ENCODE measurements around the gene C14orf119. TPM values are rescaled to one million over a fixed set of nuclear protein-coding genes. Genes with fewer than 3 reads are reported as not detected.

Gene C14orf119
- total RNA-seq, 1 donor from 2014 or later = 32.2 TPM

GRCh38 chr14:23137192-23137812 lies 42.0 kb downstream of the C14orf119 start:
- ATAC-seq = no peak
- intact Hi-C loops (cut with DNase I) = no loop called here
- no peak for DNase-seq (ENCODE audit: low spot score)

- DNase-seq (ENCODE audit: low spot score) = no peak
- intact Hi-C loops (cut with DNase I) = no loop called here
- no peak for ATAC-seq
These were observed 42.7 kb downstream of the C14orf119 start for GRCh38 chr14:23137813-23138535.

GRCh38 chr14:23139874-23140273 lies 44.6 kb downstream of the C14orf119 start:
- DNase-seq (ENCODE audit: low spot score) (no peak), ATAC-seq (no peak)
- intact Hi-C loops (cut with DNase I) = no loop called here

- intact Hi-C loops (cut with DNase I) = no loop called here
- ATAC-seq = no peak
These were observed 45.1 kb downstream of the C14orf119 start for GRCh38 chr14:23140371-23140770.

GRCh38 chr14:23141706-23142444 lies 46.6 kb downstream of the C14orf119 start:
- intact Hi-C loops (cut with DNase I) = no loop called here
- no peak for ATAC-seq
- no peak for DNase-seq (ENCODE audit: low spot score)

More at GRCh38 chr14:23140371-23140770, 45.1 kb downstream of the C14orf119 start:
- DNase-seq (ENCODE audit: low spot score) = no peak

- DNase-seq (ENCODE audit: low spot score) (no peak), ATAC-seq (no peak)
- intact Hi-C loops (cut with DNase I) = no loop called here
These were observed 47.5 kb downstream of the C14orf119 start for GRCh38 chr14:23142826-23143225.

- intact Hi-C loops (cut with DNase I) = no loop called here
These were observed 48.6 kb downstream of the C14orf119 start for GRCh38 chr14:23143911-23144310.

GRCh38 chr14:23145794-23146350 lies 50.6 kb downstream of the C14orf119 start:
- no peak for DNase-seq (ENCODE audit: low spot score)
- intact Hi-C loops (cut with DNase I) = no loop called here
- peak; percentile 69 for ATAC-seq

More at GRCh38 chr14:23143911-23144310, 48.6 kb downstream of the C14orf119 start:
- ATAC-seq = no peak
- no peak for DNase-seq (ENCODE audit: low spot score)

GRCh38 chr14:23146351-23146910 lies 51.1 kb downstream of the C14orf119 start:
- intact Hi-C loops (cut with DNase I) = no loop called here
- DNase-seq (ENCODE audit: low spot score) = no peak
- ATAC-seq = no peak

GRCh38 chr14:23146980-23147379 lies 51.7 kb downstream of the C14orf119 start:
- intact Hi-C loops (cut with DNase I) = no loop called here
- ATAC-seq (no peak), DNase-seq (ENCODE audit: low spot score) (no peak)

- DNase-seq (ENCODE audit: low spot score) = no peak
- no peak for ATAC-seq
- intact Hi-C loops (cut with DNase I) = no loop called here
These were observed 52.4 kb downstream of the C14orf119 start for GRCh38 chr14:23147676-23148075.

- ATAC-seq = no peak
- intact Hi-C loops (cut with DNase I) = no loop called here
- no peak for DNase-seq (ENCODE audit: low spot score)
These were observed 53.4 kb downstream of the C14orf119 start for GRCh38 chr14:23148591-23149249.

GRCh38 chr14:23149745-23150144 lies 54.4 kb downstream of the C14orf119 start:
- intact Hi-C loops (cut with DNase I) = no loop called here
- ATAC-seq (no peak), DNase-seq (ENCODE audit: low spot score) (no peak)

Other genes starting within 250 kb of the C14orf119 start
- 106 TPM for gene LRP10, start 223.8 kb upstream of the C14orf119 start, total RNA-seq
- 0.62 TPM for gene REM2, start 212.3 kb upstream of the C14orf119 start, total RNA-seq
- 87.3 TPM for gene RBM23, start 176.4 kb upstream of the C14orf119 start, total RNA-seq
- gene PRMT5, start 166.1 kb upstream of the C14orf119 start, total RNA-seq = 44.6 TPM
- gene HAUS4, start 138.4 kb upstream of the C14orf119 start, total RNA-seq = 39.9 TPM
- gene AJUBA, start 113.0 kb upstream of the C14orf119 start, total RNA-seq = 24.8 TPM
- 8.1 TPM for gene C14orf93, start 85.4 kb upstream of the C14orf119 start, total RNA-seq
- gene PSMB5, start 60.6 kb upstream of the C14orf119 start, total RNA-seq = 70.1 TPM
- not detected for gene PSMB11, start 53.3 kb upstream of the C14orf119 start, total RNA-seq
- 6.5 TPM for gene CDH24, start 38.0 kb upstream of the C14orf119 start, total RNA-seq
- gene ACIN1, start 369 bp upstream of the C14orf119 start, total RNA-seq = 166 TPM
- not detected for gene CIROP, start 9.5 kb downstream of the C14orf119 start, total RNA-seq
- 0.31 TPM for gene CEBPE, start 23.8 kb downstream of the C14orf119 start, total RNA-seq
- 15.0 TPM for gene SLC7A8, start 88.2 kb downstream of the C14orf119 start, total RNA-seq
- gene RNF212B, start 142.4 kb downstream of the C14orf119 start, total RNA-seq = not detected
- 8.3 TPM for gene HOMEZ, start 190.6 kb downstream of the C14orf119 start, total RNA-seq
- gene PPP1R3E, start 207.4 kb downstream of the C14orf119 start, total RNA-seq = 24.0 TPM
- gene BCL2L2, start 211.3 kb downstream of the C14orf119 start, total RNA-seq = 56.5 TPM
- gene PABPN1, start 226.0 kb downstream of the C14orf119 start, total RNA-seq = 135 TPM